Measurements from ENCODE around the gene IFIT3.

GRCh38 chr10:89304026-89304425 lies 23.8 kb upstream of the IFIT3 start:
- TF ChIP-seq POLR2A (IDR thresholded peaks at IDR 0.05) (no peak), CTCF (IDR thresholded peaks at IDR 0.05) (no peak)

Measured in body of pancreas (tissue), 4 donors.